Activated T-cell treated with anti-CD3 and anti-CD28 coated beads, Interleukin-2, amount 50 U/mL, for 24 hours (primary cell): ENCODE measurements around the gene MYL5.

Experiments
- DNase-seq: peaks from one replicate; pipeline ENCODE4 v3.0.0-alpha.2; 2020
- H3K27ac Mint-ChIP-seq: 2 replicates; pipeline ENCODE4 v1.8.0; 2020; ENCODE audit warnings: mild to moderate bottlenecking, mixed read lengths
- H3K27me3 Mint-ChIP-seq: 2 replicates; pipeline ENCODE4 v1.8.0; 2020; ENCODE audit warnings: mixed read lengths
- H3K36me3 Mint-ChIP-seq: 2 replicates; pipeline ENCODE4 v1.8.0; 2020; ENCODE audit warnings: low read depth, mixed read lengths
- H3K4me1 Mint-ChIP-seq: 2 replicates; pipeline ENCODE4 v1.8.0; 2020; ENCODE audit warnings: low read depth, mixed read lengths
- H3K4me3 Mint-ChIP-seq: 2 replicates; pipeline ENCODE4 v1.8.0; 2020; ENCODE audit warnings: mild to moderate bottlenecking, moderate library complexity, mixed read lengths
- H3K9me3 Mint-ChIP-seq: 2 replicates; pipeline ENCODE4 v1.8.0; 2020; ENCODE audit warnings: mixed read lengths

MYL5 gene

DNA sequence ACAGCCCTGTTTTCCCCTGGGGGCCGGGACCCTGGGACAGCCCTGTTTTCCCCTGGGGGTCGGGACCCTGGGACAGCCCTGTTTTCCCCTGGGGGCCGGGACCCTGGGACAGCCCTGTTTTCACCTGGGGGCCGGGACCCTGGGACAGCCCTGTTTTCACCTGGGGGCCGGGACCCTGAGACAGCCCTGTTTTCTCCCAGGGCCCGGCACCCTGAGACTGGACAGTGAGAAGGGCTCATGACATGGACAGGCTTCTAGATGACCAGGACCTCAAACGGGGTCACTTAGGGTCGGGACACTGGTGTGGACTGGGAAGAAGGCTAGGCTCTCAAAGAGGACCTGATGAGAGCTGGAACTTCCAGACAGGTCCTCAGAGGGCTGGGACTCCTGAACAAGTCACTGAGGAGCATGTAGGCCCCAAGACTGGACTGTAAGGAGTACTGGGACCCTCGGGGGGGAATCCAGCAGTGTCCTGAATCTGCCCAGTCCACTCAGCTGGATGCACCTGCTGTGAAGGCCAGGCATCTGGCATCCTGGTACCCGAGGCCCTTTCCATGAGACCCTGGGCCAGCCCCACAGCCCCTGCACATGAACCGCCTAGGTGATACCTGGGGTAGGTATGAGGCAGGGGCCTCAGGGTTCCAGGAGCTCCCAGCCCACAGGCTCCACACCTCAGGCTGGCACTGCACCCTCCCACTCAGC is 33.7 kb downstream of the MYL5 start:
- peaks cover 6% of the 10 kb centered on the region for H3K36me3 Mint-ChIP-seq
- no peak overlapping the region for H3K4me3 Mint-ChIP-seq
- no peaks in the 10 kb centered on the region for H3K27me3 Mint-ChIP-seq
- peaks cover 23% of the 10 kb centered on the region for H3K4me1 Mint-ChIP-seq
- peak overlapping the region; percentile 77 for H3K27ac Mint-ChIP-seq
- no peaks in the 10 kb centered on the region for H3K9me3 Mint-ChIP-seq
- DNase-seq: no peak

DNA sequence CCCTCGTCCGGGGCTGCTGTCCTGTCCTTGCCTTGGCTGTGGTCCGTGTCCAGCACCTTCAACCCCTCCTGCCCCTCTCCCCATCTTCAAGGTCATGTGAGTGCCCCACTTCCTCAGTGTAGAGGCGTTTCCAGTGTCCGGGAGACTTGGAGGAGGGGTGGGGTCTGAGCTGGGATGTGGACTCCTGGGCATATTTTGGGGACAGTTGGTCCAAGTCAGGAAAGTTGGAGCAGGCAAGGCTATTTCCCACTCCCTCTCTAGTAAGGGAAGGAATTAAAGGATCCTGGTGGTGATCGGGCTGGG is 34.2 kb downstream of the MYL5 start:
- Mint-ChIP-seq H3K27ac (no peak overlapping the region), H3K36me3 (peaks cover 6% of the 10 kb centered on the region), H3K27me3 (no peaks in the 10 kb centered on the region), H3K9me3 (no peaks in the 10 kb centered on the region), H3K4me3 (no peak overlapping the region), H3K4me1 (peaks cover 23% of the 10 kb centered on the region)
- no peak for DNase-seq

DNA sequence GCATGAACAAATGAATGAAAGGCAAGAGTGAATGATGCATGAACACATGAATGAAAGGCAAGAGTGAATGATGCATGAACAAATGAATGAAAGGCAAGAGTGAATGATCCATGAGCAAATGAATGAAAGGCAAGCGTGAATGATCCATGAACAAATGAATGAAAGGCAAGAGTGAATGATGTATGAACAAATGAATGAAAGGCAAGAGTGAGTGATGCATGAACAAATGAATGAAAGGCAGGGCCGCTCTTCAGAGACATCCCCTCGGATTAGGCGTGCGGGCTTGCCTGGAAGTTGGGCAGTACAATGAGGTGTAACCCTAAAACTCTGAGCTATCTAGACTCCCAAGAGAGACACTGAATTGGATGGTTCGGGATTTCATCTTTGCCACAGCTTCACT is 35.0 kb downstream of the MYL5 start:
- peaks cover 6% of the 10 kb centered on the region for H3K36me3 Mint-ChIP-seq
- DNase-seq: no peak
- H3K4me1 Mint-ChIP-seq: peaks cover 25% of the 10 kb centered on the region
- H3K27ac Mint-ChIP-seq: no peak overlapping the region
- H3K27me3 Mint-ChIP-seq: no peaks in the 10 kb centered on the region
- no peaks in the 10 kb centered on the region for H3K9me3 Mint-ChIP-seq
- H3K4me3 Mint-ChIP-seq: no peak overlapping the region

GRCh38 chr4:710116-710515 is 35.8 kb downstream of the MYL5 start:
- Mint-ChIP-seq H3K36me3 (peaks cover 9% of the 10 kb centered on the region), H3K4me1 (peaks cover 30% of the 10 kb centered on the region), H3K9me3 (no peaks in the 10 kb centered on the region), H3K27me3 (no peaks in the 10 kb centered on the region), H3K4me3 (no peak overlapping the region), H3K27ac (no peak overlapping the region)
- DNase-seq: no peak

DNA sequence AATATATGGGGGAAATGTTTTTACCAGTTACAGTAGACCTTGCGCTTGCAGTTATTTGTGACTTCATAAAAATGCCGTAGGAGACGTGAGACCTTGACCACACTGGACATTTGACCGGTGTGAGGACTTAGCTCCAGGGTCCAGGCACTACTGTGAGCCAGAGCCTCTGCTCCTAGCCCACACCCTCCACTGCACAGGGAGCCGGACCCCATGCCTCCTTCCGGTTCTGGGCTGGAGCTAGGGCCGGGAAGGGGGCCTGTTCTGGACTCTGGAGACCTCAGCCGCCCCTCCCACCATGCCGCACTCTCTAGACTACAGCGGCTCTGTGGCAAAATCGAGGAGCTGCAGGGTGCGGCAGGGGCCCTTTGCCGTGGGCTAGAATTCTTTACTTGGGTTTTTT is 36.6 kb downstream of the MYL5 start:
- Mint-ChIP-seq H3K27ac (no peak overlapping the region), H3K4me3 (no peak overlapping the region), H3K36me3 (peaks cover 9% of the 10 kb centered on the region), H3K27me3 (no peaks in the 10 kb centered on the region), H3K9me3 (no peaks in the 10 kb centered on the region), H3K4me1 (peaks cover 30% of the 10 kb centered on the region)
- no peak for DNase-seq

GRCh38 chr4:712093-712492 is 37.8 kb downstream of the MYL5 start:
- Mint-ChIP-seq H3K27me3 (no peaks in the 10 kb centered on the region), H3K36me3 (peaks cover 9% of the 10 kb centered on the region), H3K27ac (no peak overlapping the region), H3K9me3 (no peaks in the 10 kb centered on the region), H3K4me3 (no peak overlapping the region), H3K4me1 (peaks cover 30% of the 10 kb centered on the region)
- no peak for DNase-seq

DNA sequence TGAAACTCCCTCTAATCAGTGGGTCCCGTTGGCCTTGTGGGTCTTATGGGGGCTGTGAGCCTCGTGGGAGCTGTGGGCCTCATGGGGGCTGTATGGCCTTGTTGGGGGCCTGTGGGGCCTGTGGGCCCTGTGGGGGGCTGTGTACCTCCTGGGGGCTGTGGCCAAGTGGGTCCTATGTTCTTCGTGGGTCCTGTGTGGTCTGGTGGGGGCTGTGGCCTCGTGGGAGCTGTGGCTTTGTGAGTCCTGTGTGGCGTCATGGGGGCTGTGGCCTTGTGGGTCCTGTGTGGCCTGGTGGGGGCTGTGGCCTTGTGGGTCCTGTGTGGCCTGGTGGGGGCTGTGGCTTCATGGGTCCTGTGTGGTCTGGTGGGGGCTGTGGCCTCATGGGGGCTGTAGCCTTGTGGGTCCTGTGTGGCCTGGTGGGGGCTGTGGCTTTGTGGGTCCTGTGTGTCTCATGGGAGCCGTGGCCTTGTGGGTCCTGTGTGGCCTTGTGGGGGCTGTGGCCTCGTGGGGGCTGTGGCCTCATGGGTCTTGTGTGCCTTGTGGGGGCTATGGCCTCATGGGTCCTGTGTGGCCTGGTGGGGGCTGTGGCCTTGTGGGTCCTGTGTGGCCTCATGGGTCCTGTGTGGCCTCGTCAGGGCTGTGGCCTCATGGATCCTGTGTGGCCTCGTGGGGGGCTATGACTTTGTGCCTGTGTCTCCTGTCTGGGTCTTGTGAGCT is 38.7 kb downstream of the MYL5 start:
- H3K4me1 Mint-ChIP-seq: peaks cover 30% of the 10 kb centered on the region
- DNase-seq: no peak
- no peak overlapping the region for H3K4me3 Mint-ChIP-seq
- no peak overlapping the region for H3K27ac Mint-ChIP-seq
- peaks cover 9% of the 10 kb centered on the region for H3K36me3 Mint-ChIP-seq
- no peaks in the 10 kb centered on the region for H3K9me3 Mint-ChIP-seq
- H3K27me3 Mint-ChIP-seq: no peaks in the 10 kb centered on the region

DNA sequence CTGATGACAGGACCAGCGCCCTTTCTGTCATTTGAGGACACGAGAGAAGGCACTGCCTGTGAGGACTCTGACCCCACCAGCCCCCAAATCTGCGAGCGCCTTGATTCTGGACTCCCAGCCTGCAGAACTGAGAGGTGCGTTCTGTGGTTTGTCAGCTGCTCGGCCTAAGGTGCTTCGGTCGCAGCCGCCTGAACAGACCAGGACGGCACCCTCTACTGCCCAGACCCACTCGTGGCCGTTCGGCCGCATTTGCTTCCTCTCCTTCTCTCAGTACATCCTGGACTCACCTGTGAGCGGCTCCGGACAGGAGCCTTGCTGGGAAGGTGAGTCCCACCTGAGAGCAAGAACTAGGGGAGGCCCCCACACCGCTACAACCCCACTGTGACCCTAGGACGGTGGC is 39.7 kb downstream of the MYL5 start:
- DNase-seq: no peak
- Mint-ChIP-seq H3K9me3 (no peaks in the 10 kb centered on the region), H3K4me3 (no peak overlapping the region), H3K27me3 (no peaks in the 10 kb centered on the region), H3K4me1 (peaks cover 24% of the 10 kb centered on the region), H3K27ac (no peak overlapping the region), H3K36me3 (peaks cover 9% of the 10 kb centered on the region)

DNA sequence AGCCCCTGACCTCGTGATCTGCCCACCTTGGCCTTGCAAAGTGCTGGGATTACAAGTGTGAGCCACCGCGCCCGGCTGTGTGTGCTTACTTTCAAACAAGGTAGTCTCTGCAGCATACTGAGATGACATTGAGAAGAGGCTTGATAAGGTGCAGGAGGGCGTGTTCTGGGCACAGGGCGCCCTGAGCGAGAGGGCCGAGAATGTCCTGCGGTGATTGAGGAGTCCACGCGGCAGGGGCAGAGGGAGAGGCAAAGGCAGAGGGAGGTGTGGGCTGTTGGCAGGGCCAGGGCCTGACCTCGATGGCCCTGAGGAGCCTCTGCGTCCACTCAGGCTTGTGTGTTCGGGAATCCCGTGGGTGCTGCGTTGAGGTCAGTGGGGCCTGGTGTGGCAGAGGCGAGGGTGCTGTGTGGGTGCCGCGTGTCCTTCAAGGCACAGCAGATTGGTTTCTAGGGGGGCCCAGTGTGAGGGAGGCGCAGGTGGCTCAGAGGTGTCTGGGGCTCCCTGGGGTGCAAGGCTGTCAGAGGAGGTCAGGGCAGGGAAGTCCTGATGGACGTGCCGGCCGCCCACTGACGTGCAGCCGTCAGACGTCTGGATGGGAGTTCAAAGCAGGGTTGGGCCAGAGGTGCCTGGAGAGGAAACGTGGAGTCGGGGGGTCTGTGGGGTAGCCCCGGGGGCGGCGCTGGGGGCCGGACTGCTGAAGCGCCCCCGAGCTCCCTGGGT is 43.4 kb downstream of the MYL5 start:
- no peak overlapping the region for H3K4me3 Mint-ChIP-seq
- peak overlapping the region; percentile 24 for H3K27ac Mint-ChIP-seq
- no peaks in the 10 kb centered on the region for H3K9me3 Mint-ChIP-seq
- no peak for DNase-seq
- no peaks in the 10 kb centered on the region for H3K27me3 Mint-ChIP-seq
- peaks cover 30% of the 10 kb centered on the region for H3K36me3 Mint-ChIP-seq
- peaks cover 10% of the 10 kb centered on the region for H3K4me1 Mint-ChIP-seq

GRCh38 chr4:718460-718859 is 44.1 kb downstream of the MYL5 start:
- H3K27ac Mint-ChIP-seq: no peak overlapping the region
- H3K4me1 Mint-ChIP-seq: peaks cover 10% of the 10 kb centered on the region
- no peaks in the 10 kb centered on the region for H3K27me3 Mint-ChIP-seq
- H3K4me3 Mint-ChIP-seq: no peak overlapping the region
- peaks cover 37% of the 10 kb centered on the region for H3K36me3 Mint-ChIP-seq
- H3K9me3 Mint-ChIP-seq: no peaks in the 10 kb centered on the region
- no peak for DNase-seq

GRCh38 chr4:720111-720860 is 45.9 kb downstream of the MYL5 start:
- H3K27ac Mint-ChIP-seq: no peak overlapping the region
- no peaks in the 10 kb centered on the region for H3K27me3 Mint-ChIP-seq
- no peak overlapping the region for H3K4me3 Mint-ChIP-seq
- no peaks in the 10 kb centered on the region for H3K9me3 Mint-ChIP-seq
- peaks cover 43% of the 10 kb centered on the region for H3K36me3 Mint-ChIP-seq
- no peak for DNase-seq
- peaks cover 11% of the 10 kb centered on the region for H3K4me1 Mint-ChIP-seq

- peaks cover 15% of the 10 kb centered on the region for H3K4me1 Mint-ChIP-seq
- no peak for DNase-seq
- no peak overlapping the region for H3K4me3 Mint-ChIP-seq
- H3K36me3 Mint-ChIP-seq: peaks cover 45% of the 10 kb centered on the region
- H3K9me3 Mint-ChIP-seq: no peaks in the 10 kb centered on the region
- H3K27ac Mint-ChIP-seq: no peak overlapping the region
- no peaks in the 10 kb centered on the region for H3K27me3 Mint-ChIP-seq
Observed at GRCh38 chr4:721261-722168, 47.2 kb downstream of the MYL5 start.

- Mint-ChIP-seq H3K27me3 (no peaks in the 10 kb centered on the region), H3K36me3 (peaks cover 45% of the 10 kb centered on the region), H3K9me3 (no peaks in the 10 kb centered on the region), H3K27ac (no peak overlapping the region), H3K4me3 (no peak overlapping the region), H3K4me1 (peaks cover 18% of the 10 kb centered on the region)
- no peak for DNase-seq
Observed at GRCh38 chr4:722169-722725, 47.9 kb downstream of the MYL5 start.
